ENCODE measurements around the gene ZNF804B.

The ZNF804B gene

GRCh38 chr7:89308535-89308934, 549.0 kb downstream of the ZNF804B start:
- H3K4me1 ChIP-seq (ENCODE audit: control insufficient read depth, insufficient read depth, low read length) = no peaks in the 10 kb centered on the region
- H3K9me3 ChIP-seq (ENCODE audit: control insufficient read depth, low read length) = no peaks in the 10 kb centered on the region
- no peaks in the 10 kb centered on the region for H3K36me3 ChIP-seq (ENCODE audit: control insufficient read depth, insufficient read depth, low read length)
- no peak overlapping the region for H3K27ac ChIP-seq (ENCODE audit: insufficient read depth, low read depth, low read length, poor library complexity, severe bottlenecking)
- no peak overlapping the region for H3K4me3 ChIP-seq (ENCODE audit: insufficient read depth, low read depth, low read length)
- no peaks in the 10 kb centered on the region for H3K27me3 ChIP-seq (ENCODE audit: control insufficient read depth, insufficient read depth, low read length, poor library complexity, severe bottlenecking)

- H3K4me1 ChIP-seq (ENCODE audit: control insufficient read depth, insufficient read depth, low read length) = no peaks in the 10 kb centered on the region
- H3K9me3 ChIP-seq (ENCODE audit: control insufficient read depth, low read length) = peaks cover 2% of the 10 kb centered on the region
- H3K36me3 ChIP-seq (ENCODE audit: control insufficient read depth, insufficient read depth, low read length) = no peaks in the 10 kb centered on the region
- 88 to 96% methylated on average over 4 of the region's 4 CpGs for WGBS, 2 experiments
- no peak overlapping the region for H3K4me3 ChIP-seq (ENCODE audit: insufficient read depth, low read depth, low read length)
- no peak overlapping the region for H3K27ac ChIP-seq (ENCODE audit: insufficient read depth, low read depth, low read length, poor library complexity, severe bottlenecking)
- H3K27me3 ChIP-seq (ENCODE audit: control insufficient read depth, insufficient read depth, low read length, poor library complexity, severe bottlenecking) = no peaks in the 10 kb centered on the region
These were observed 552.4 kb downstream of the ZNF804B start for GRCh38 chr7:89311886-89312285.

- H3K27ac ChIP-seq (ENCODE audit: insufficient read depth, low read depth, low read length, poor library complexity, severe bottlenecking) = no peak overlapping the region
- H3K36me3 ChIP-seq (ENCODE audit: control insufficient read depth, insufficient read depth, low read length) = no peaks in the 10 kb centered on the region
- H3K4me3 ChIP-seq (ENCODE audit: insufficient read depth, low read depth, low read length) = no peak overlapping the region
- no peaks in the 10 kb centered on the region for H3K27me3 ChIP-seq (ENCODE audit: control insufficient read depth, insufficient read depth, low read length, poor library complexity, severe bottlenecking)
- peaks cover 2% of the 10 kb centered on the region for H3K9me3 ChIP-seq (ENCODE audit: control insufficient read depth, low read length)
- no peaks in the 10 kb centered on the region for H3K4me1 ChIP-seq (ENCODE audit: control insufficient read depth, insufficient read depth, low read length)
These were observed 553.1 kb downstream of the ZNF804B start for GRCh38 chr7:89312551-89312950.

GRCh38 chr7:89316584-89317251, 557.2 kb downstream of the ZNF804B start:
- Histone ChIP-seq H3K27ac (ENCODE audit: insufficient read depth, low read depth, low read length, poor library complexity, severe bottlenecking) (no peak overlapping the region), H3K4me1 (ENCODE audit: control insufficient read depth, insufficient read depth, low read length) (no peaks in the 10 kb centered on the region), H3K4me3 (ENCODE audit: insufficient read depth, low read depth, low read length) (no peak overlapping the region), H3K27me3 (ENCODE audit: control insufficient read depth, insufficient read depth, low read length, poor library complexity, severe bottlenecking) (no peaks in the 10 kb centered on the region), H3K9me3 (ENCODE audit: control insufficient read depth, low read length) (peaks cover 2% of the 10 kb centered on the region), H3K36me3 (ENCODE audit: control insufficient read depth, insufficient read depth, low read length) (no peaks in the 10 kb centered on the region)
- 78% methylated on average over 1 of the region's 1 CpG for WGBS, 2 experiments

GRCh38 chr7:89332026-89332425, 572.5 kb downstream of the ZNF804B start:
- H3K27me3 ChIP-seq (ENCODE audit: control insufficient read depth, insufficient read depth, low read length, poor library complexity, severe bottlenecking) = no peaks in the 10 kb centered on the region
- WGBS, 2 experiments = 50 to 88% methylated on average over 1 of the region's 1 CpG

GRCh38 chr7:89334797-89335196, 575.3 kb downstream of the ZNF804B start:
- no peaks in the 10 kb centered on the region for H3K9me3 ChIP-seq (ENCODE audit: control insufficient read depth, low read length)
- H3K4me3 ChIP-seq (ENCODE audit: insufficient read depth, low read depth, low read length) = no peak overlapping the region
- H3K4me1 ChIP-seq (ENCODE audit: control insufficient read depth, insufficient read depth, low read length) = no peaks in the 10 kb centered on the region
- H3K36me3 ChIP-seq (ENCODE audit: control insufficient read depth, insufficient read depth, low read length) = no peaks in the 10 kb centered on the region
- H3K27me3 ChIP-seq (ENCODE audit: control insufficient read depth, insufficient read depth, low read length, poor library complexity, severe bottlenecking) = no peaks in the 10 kb centered on the region
- 96 to 100% methylated on average over 1 of the region's 1 CpG for WGBS, 2 experiments
- no peak overlapping the region for H3K27ac ChIP-seq (ENCODE audit: insufficient read depth, low read depth, low read length, poor library complexity, severe bottlenecking)

More at GRCh38 chr7:89332026-89332425, 572.5 kb downstream of the ZNF804B start:
- Histone ChIP-seq H3K4me3 (ENCODE audit: insufficient read depth, low read depth, low read length) (no peak overlapping the region), H3K4me1 (ENCODE audit: control insufficient read depth, insufficient read depth, low read length) (no peaks in the 10 kb centered on the region), H3K27ac (ENCODE audit: insufficient read depth, low read depth, low read length, poor library complexity, severe bottlenecking) (no peak overlapping the region), H3K9me3 (ENCODE audit: control insufficient read depth, low read length) (no peaks in the 10 kb centered on the region), H3K36me3 (ENCODE audit: control insufficient read depth, insufficient read depth, low read length) (no peaks in the 10 kb centered on the region)

GRCh38 chr7:89335490-89335889, 576.0 kb downstream of the ZNF804B start:
- H3K36me3 ChIP-seq (ENCODE audit: control insufficient read depth, insufficient read depth, low read length) = no peaks in the 10 kb centered on the region
- H3K4me3 ChIP-seq (ENCODE audit: insufficient read depth, low read depth, low read length) = no peak overlapping the region
- H3K4me1 ChIP-seq (ENCODE audit: control insufficient read depth, insufficient read depth, low read length) = no peaks in the 10 kb centered on the region
- no peaks in the 10 kb centered on the region for H3K27me3 ChIP-seq (ENCODE audit: control insufficient read depth, insufficient read depth, low read length, poor library complexity, severe bottlenecking)
- no peak overlapping the region for H3K27ac ChIP-seq (ENCODE audit: insufficient read depth, low read depth, low read length, poor library complexity, severe bottlenecking)
- 92 to 93% methylated on average over 3 of the region's 3 CpGs for WGBS, 2 experiments
- H3K9me3 ChIP-seq (ENCODE audit: control insufficient read depth, low read length) = no peaks in the 10 kb centered on the region

GRCh38 chr7:89336121-89336520, 576.6 kb downstream of the ZNF804B start:
- H3K9me3 ChIP-seq (ENCODE audit: control insufficient read depth, low read length) = no peaks in the 10 kb centered on the region
- 87 to 92% methylated on average over 4 to 5 of the region's 5 CpGs for WGBS, 2 experiments
- no peaks in the 10 kb centered on the region for H3K36me3 ChIP-seq (ENCODE audit: control insufficient read depth, insufficient read depth, low read length)
- H3K27me3 ChIP-seq (ENCODE audit: control insufficient read depth, insufficient read depth, low read length, poor library complexity, severe bottlenecking) = no peaks in the 10 kb centered on the region
- H3K4me1 ChIP-seq (ENCODE audit: control insufficient read depth, insufficient read depth, low read length) = no peaks in the 10 kb centered on the region
- no peak overlapping the region for H3K4me3 ChIP-seq (ENCODE audit: insufficient read depth, low read depth, low read length)
- no peak overlapping the region for H3K27ac ChIP-seq (ENCODE audit: insufficient read depth, low read depth, low read length, poor library complexity, severe bottlenecking)

GRCh38 chr7:89339748-89340147, 580.2 kb downstream of the ZNF804B start:
- H3K9me3 ChIP-seq (ENCODE audit: control insufficient read depth, low read length) = no peaks in the 10 kb centered on the region
- 67 to 76% methylated on average over 3 of the region's 3 CpGs for WGBS, 2 experiments
- no peaks in the 10 kb centered on the region for H3K4me1 ChIP-seq (ENCODE audit: control insufficient read depth, insufficient read depth, low read length)
- H3K27ac ChIP-seq (ENCODE audit: insufficient read depth, low read depth, low read length, poor library complexity, severe bottlenecking) = no peak overlapping the region
- no peaks in the 10 kb centered on the region for H3K36me3 ChIP-seq (ENCODE audit: control insufficient read depth, insufficient read depth, low read length)
- no peak overlapping the region for H3K4me3 ChIP-seq (ENCODE audit: insufficient read depth, low read depth, low read length)
- H3K27me3 ChIP-seq (ENCODE audit: control insufficient read depth, insufficient read depth, low read length, poor library complexity, severe bottlenecking) = no peaks in the 10 kb centered on the region

GRCh38 chr7:89357121-89357520, 597.6 kb downstream of the ZNF804B start:
- Histone ChIP-seq H3K27me3 (ENCODE audit: control insufficient read depth, insufficient read depth, low read length, poor library complexity, severe bottlenecking) (no peaks in the 10 kb centered on the region), H3K9me3 (ENCODE audit: control insufficient read depth, low read length) (no peaks in the 10 kb centered on the region)
- WGBS, 2 experiments = 73 to 79% methylated on average over 1 of the region's 1 CpG

GRCh38 chr7:89377219-89377618, 617.7 kb downstream of the ZNF804B start:
- 60 to 80% methylated on average over 2 to 3 of the region's 3 CpGs for WGBS, 2 experiments
- Histone ChIP-seq H3K4me3 (ENCODE audit: insufficient read depth, low read depth, low read length) (no peak overlapping the region), H3K27ac (ENCODE audit: insufficient read depth, low read depth, low read length, poor library complexity, severe bottlenecking) (no peak overlapping the region), H3K36me3 (ENCODE audit: control insufficient read depth, insufficient read depth, low read length) (no peaks in the 10 kb centered on the region), H3K4me1 (ENCODE audit: control insufficient read depth, insufficient read depth, low read length) (no peaks in the 10 kb centered on the region), H3K9me3 (ENCODE audit: control insufficient read depth, low read length) (no peaks in the 10 kb centered on the region), H3K27me3 (ENCODE audit: control insufficient read depth, insufficient read depth, low read length, poor library complexity, severe bottlenecking) (no peaks in the 10 kb centered on the region)

More at GRCh38 chr7:89357121-89357520, 597.6 kb downstream of the ZNF804B start:
- Histone ChIP-seq H3K36me3 (ENCODE audit: control insufficient read depth, insufficient read depth, low read length) (no peaks in the 10 kb centered on the region), H3K4me1 (ENCODE audit: control insufficient read depth, insufficient read depth, low read length) (no peaks in the 10 kb centered on the region), H3K27ac (ENCODE audit: insufficient read depth, low read depth, low read length, poor library complexity, severe bottlenecking) (no peak overlapping the region), H3K4me3 (ENCODE audit: insufficient read depth, low read depth, low read length) (no peak overlapping the region)

Measured in ectodermal cell (in vitro differentiated cells).